ENCODE measurements around the gene TPSB2.
A peak's percentile ranks its signal among the peaks of the same experiment; 100 is the strongest.

DNA sequence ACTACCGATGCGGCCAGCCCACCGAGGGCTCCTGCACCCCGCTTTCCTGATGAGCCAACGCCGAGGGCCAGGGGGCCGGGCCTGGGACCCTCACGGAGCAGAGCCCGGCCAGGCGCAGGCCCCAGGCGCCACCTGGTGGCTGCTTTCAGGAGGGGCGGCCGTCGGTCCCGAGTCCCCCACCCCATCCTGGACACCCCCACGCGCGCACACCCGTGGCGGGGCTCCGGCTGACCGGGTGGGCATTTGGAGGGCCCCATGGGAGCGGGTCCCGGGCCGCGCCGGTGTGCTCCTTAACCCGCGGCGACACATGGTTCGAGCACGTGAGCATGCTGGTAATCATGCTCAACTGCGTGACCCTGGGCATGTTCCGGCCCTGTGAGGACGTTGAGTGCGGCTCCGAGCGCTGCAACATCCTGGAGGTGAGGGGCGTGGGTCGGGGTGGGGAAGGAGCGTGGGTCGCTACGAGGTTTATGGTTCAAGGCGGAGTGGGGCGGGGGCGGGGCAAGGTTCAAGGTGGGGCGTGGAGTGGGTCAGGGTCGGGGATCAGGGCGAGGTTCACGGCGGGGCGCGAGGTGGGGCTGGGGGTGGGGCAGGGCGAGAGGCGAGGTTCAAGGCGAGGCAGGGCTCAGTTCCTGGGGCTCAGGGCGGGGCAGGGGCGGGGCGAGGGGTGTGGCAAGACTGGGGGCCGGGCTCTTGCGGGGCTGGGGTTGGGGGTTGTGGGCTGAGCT is 35.2 kb downstream of the TPSB2 start:
- no peak for TF ChIP-seq POLR2AphosphoS5 (IDR thresholded peaks at IDR 0.05)
- TF ChIP-seq, protein P1, sequence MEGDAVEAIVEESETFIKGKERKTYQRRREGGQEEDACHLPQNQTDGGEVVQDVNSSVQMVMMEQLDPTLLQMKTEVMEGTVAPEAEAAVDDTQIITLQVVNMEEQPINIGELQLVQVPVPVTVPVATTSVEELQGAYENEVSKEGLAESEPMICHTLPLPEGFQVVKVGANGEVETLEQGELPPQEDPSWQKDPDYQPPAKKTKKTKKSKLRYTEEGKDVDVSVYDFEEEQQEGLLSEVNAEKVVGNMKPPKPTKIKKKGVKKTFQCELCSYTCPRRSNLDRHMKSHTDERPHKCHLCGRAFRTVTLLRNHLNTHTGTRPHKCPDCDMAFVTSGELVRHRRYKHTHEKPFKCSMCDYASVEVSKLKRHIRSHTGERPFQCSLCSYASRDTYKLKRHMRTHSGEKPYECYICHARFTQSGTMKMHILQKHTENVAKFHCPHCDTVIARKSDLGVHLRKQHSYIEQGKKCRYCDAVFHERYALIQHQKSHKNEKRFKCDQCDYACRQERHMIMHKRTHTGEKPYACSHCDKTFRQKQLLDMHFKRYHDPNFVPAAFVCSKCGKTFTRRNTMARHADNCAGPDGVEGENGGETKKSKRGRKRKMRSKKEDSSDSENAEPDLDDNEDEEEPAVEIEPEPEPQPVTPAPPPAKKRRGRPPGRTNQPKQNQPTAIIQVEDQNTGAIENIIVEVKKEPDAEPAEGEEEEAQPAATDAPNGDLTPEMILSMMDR (IDR thresholded peaks at IDR 0.05) = peak in 3 of 4 experiments; percentile 79 to 93 (median 82)
- TF ChIP-seq POLR2A (IDR thresholded peaks at IDR 0.05) = peak in 1 of 2 donors; percentile 21
- TF ChIP-seq EP300 (IDR thresholded peaks at IDR 0.05) = no peak
